H1 (cell line): ENCODE data around the gene TMEM59L. TPM values are rescaled to one million over a fixed set of nuclear protein-coding genes. Genes with fewer than 3 reads are reported as not detected.
A peak's percentile ranks its signal among the peaks of the same experiment; 100 is the strongest.

Experiments
- ATF2 ChIP-seq: IDR thresholded peaks from 2 replicates; pipeline ENCODE4 v1.6.1; 2012; ENCODE audit warnings: low read length, inconsistent platforms
- CEBPB ChIP-seq: IDR thresholded peaks from 2 replicates; pipeline ENCODE4 v1.6.1; 2012; ENCODE audit warnings: low read depth, low read length
- GTF2F1 ChIP-seq: IDR thresholded peaks from 2 replicates; pipeline ENCODE4 v1.6.1; 2012; ENCODE audit warnings: low read depth, low read length, improper control_type of control experiment, borderline replicate concordance
- HDAC2 ChIP-seq, 2 experiments: fragments of 300-600 bp in 1 of 2; sonication (generic) in 1 of 2; IDR thresholded peaks; 2 replicates each; pipeline ENCODE4 v1.6.1; 2011 to 2012; ENCODE audit warnings: low read depth in 2 of 2, low read length in 2 of 2, mild to moderate bottlenecking in 2 of 2, moderate library complexity in 2 of 2, borderline replicate concordance in 1 of 2, inconsistent platforms in 1 of 2
- POLR2A ChIP-seq, 2 experiments: IDR thresholded peaks; 1 replicate in 1 of 2; 2 replicates in 1 of 2; pipeline ENCODE4 v1.6.1; 2011; ENCODE audit warnings: low read depth in 2 of 2, low read length in 2 of 2, mild to moderate bottlenecking in 2 of 2; ENCODE audit errors: control extremely low read depth in 1 of 2
- POLR2AphosphoS5 ChIP-seq: IDR thresholded peaks from 2 replicates; pipeline ENCODE4 v1.6.1; 2011; ENCODE audit warnings: low read depth, low read length
- RAD21 ChIP-seq, 2 experiments: IDR thresholded peaks in 1 of 2; conservative IDR thresholded peaks in 1 of 2; 2 replicates each; pipeline ENCODE4 v1.6.1; 2011; ENCODE audit warnings: low read depth in 2 of 2, low read length in 2 of 2, improper control_type of control experiment in 1 of 2, inconsistent platforms in 1 of 2, mild to moderate bottlenecking in 1 of 2, moderate library complexity in 1 of 2
- SRF ChIP-seq: IDR thresholded peaks from 2 replicates; pipeline ENCODE4 v1.6.1; 2011; ENCODE audit warnings: mild to moderate bottlenecking, low read depth, low read length, moderate library complexity
- TAF1 ChIP-seq: IDR thresholded peaks from 2 replicates; pipeline ENCODE4 v1.6.1; 2011; ENCODE audit warnings: mild to moderate bottlenecking, low read depth, low read length
- TBP ChIP-seq: IDR thresholded peaks from 2 replicates; pipeline ENCODE4 v1.6.1; 2011; ENCODE audit warnings: low read depth, low read length, improper control_type of control experiment
- polyA plus RNA-seq, 7 experiments: library from polyadenylated mRNA; depleted of rRNA in 3 of 7; stranded (reverse) in 5 of 7; unstranded in 2 of 7; fragments of >200 nt in 5 of 7; fragments of 200-250 nt in 2 of 7; gene quantifications; 1 replicate in 5 of 7; 2 replicates in 1 of 7; 4 replicates in 1 of 7; pipeline versions ENCODE4 v1.2.1 to v1.2.3, GENCODE V29; 2011 to 2013; ENCODE audit warnings: missing spikeins in 2 of 7, mixed read lengths in 2 of 7
- total RNA-seq: library from RNA; stranded (reverse); fragmentation: NEBNext Ultra II Directional; extraction: Animal tissue kit (Norgen Biotek cat#: 25700); gene quantifications from 2 replicates; pipeline ENCODE4 v1.2.1, GENCODE V29; 2021
- TF ChIP-seq, protein P1 (sequence below), 3 experiments: IDR thresholded peaks; 1 replicate in 2 of 3; 2 replicates in 1 of 3; pipeline versions ENCODE4 v1.5.1 to v1.6.1; 2011; ENCODE audit warnings: low read length in 3 of 3, mild to moderate bottlenecking in 3 of 3, inconsistent platforms in 2 of 3, low read depth in 1 of 3, moderate library complexity in 1 of 3; ENCODE audit not compliant: insufficient read depth in 1 of 3; ENCODE audit errors: control extremely low read depth in 1 of 3

Gene TMEM59L
- total and polyA plus RNA-seq, 2 of the 8 experiments (the other 6 are each of a cell fraction or from before 2014, with no cell fraction given) = 4.0 to 12.2 TPM

DNA sequence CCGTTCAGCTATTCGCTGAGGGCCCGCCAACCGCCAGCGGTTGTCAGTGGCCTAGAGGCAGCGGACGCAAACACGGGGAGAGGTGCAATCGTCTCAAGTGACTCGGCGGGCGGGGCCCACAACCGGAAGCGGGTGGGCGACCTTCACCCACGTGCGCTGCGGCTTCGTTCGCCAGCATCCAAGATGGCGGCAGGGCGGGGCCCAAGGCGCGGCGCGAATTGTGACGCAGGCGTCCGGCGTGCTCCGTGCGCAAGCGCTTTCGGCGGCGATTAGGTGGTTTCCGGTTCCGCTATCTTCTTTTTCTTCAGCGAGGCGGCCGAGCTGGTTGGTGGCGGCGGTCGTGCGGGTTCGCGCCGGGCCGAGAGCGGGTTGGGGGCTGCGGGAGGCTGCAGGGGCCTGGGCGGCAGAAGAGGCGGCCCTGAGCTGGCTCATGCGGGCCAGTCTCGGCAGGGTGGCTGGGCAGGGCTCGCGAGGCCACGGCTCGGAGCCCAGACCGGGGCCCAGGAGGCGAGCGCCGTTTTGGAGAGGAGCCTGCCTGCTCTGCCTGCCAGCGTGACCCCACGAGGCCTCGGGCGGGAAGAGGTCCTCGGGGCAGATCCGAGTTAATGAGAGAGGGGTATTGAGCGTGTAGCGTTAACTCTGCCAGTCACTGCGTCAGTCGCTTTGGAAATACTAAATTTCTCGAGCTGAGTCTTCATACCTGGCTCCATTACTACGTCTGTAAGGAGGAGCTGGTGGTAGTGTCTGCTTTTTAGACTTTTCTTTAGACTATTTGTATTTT is 40.9 kb upstream of the TMEM59L start, which contains the start of gene UBA52 (continued):
- TF ChIP-seq ATF2 (no peak), POLR2AphosphoS5 (peak; percentile 84), RAD21 (IDR thresholded peaks at IDR 0.05 in 1 of 2, conservative IDR thresholded peaks at IDR 0.05 in 1 of 2; ENCODE audit: low read depth in 2 of 2, low read length in 2 of 2) (no peak), HDAC2 (IDR thresholded peaks at IDR 0.05; ENCODE audit: borderline replicate concordance in 1 of 2, low read depth in 2 of 2, low read length in 2 of 2) (peak in 1 of 2 experiments; percentile 48; a peak in 1 of 4 replicates), TBP (peak; percentile 92), POLR2A (IDR thresholded peaks at IDR 0.05; ENCODE audit: control extremely low read depth in 1 of 2, low read depth in 2 of 2, low read length in 2 of 2) (peak in 1 of 2 experiments; percentile 91; a peak in 2 of 3 replicates), CEBPB (peak; percentile 52), SRF (peak; percentile 55), TAF1 (peak; percentile 97), GTF2F1 (no peak)
- TF ChIP-seq, protein P1, sequence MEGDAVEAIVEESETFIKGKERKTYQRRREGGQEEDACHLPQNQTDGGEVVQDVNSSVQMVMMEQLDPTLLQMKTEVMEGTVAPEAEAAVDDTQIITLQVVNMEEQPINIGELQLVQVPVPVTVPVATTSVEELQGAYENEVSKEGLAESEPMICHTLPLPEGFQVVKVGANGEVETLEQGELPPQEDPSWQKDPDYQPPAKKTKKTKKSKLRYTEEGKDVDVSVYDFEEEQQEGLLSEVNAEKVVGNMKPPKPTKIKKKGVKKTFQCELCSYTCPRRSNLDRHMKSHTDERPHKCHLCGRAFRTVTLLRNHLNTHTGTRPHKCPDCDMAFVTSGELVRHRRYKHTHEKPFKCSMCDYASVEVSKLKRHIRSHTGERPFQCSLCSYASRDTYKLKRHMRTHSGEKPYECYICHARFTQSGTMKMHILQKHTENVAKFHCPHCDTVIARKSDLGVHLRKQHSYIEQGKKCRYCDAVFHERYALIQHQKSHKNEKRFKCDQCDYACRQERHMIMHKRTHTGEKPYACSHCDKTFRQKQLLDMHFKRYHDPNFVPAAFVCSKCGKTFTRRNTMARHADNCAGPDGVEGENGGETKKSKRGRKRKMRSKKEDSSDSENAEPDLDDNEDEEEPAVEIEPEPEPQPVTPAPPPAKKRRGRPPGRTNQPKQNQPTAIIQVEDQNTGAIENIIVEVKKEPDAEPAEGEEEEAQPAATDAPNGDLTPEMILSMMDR (IDR thresholded peaks at IDR 0.05; ENCODE audit: control extremely low read depth in 1 of 3, insufficient read depth in 1 of 3, low read depth in 1 of 3, low read length in 3 of 3) = peak in 1 of 3 experiments; percentile 15; a peak in 1 of 4 replicates
